COLO829 (cell line): ENCODE measurements around the gene ADGRA3.
A peak's percentile ranks its signal among the peaks of the same experiment; 100 is the strongest.
"Not testable (repeated sequence)": the region's sequence is repeated elsewhere in the genome, so short reads cannot be mapped to it uniquely, and the experiment has no call there.

Experiments used
- DNase-seq: peaks from one replicate; pipeline ENCODE4 v3.0.0; 2012; ENCODE audit warnings: low spot score

Gene ADGRA3

DNA sequence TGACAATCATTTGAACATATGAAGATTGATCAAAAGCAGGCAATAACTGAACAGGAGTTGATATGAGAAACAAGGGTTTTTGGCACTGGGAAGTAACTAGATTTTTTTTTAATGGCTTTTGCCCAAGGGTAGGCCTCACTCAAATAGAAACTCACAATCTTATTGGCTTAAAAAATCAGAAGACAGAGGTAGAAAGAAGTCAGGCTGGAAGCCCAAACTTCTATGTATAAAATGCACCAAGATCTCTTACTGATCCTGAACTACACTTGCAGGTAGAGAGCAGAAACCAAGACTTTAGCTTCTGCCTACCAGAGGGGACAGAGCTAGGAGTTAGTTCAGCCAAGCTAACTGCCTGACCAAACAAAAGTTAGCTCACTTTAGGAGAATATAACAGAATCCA lies 74.9 kb downstream of the ADGRA3 start:
- no peak for DNase-seq

DNA sequence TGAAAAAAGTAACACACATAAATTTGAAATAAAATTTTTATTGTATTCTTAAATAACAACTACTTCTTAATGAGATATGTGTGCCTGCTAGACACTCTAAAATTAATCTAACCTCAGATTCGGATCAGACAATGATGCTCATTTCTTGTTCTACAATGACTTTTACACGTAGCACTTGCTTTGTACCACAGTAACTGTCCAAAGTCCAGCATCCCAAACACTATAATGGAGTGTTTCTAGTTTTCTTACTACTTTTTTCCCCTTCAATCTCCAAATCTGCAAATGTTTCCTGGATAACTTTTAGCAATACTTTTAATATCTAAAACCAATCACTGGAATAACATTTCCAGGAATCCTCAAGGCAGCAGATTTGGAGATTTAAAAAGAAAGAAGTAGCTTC lies 75.9 kb downstream of the ADGRA3 start:
- DNase-seq, result no peak

- no peak for DNase-seq
These were observed 80.2 kb downstream of the ADGRA3 start for GRCh38 chr4:22435652-22436051.

DNA sequence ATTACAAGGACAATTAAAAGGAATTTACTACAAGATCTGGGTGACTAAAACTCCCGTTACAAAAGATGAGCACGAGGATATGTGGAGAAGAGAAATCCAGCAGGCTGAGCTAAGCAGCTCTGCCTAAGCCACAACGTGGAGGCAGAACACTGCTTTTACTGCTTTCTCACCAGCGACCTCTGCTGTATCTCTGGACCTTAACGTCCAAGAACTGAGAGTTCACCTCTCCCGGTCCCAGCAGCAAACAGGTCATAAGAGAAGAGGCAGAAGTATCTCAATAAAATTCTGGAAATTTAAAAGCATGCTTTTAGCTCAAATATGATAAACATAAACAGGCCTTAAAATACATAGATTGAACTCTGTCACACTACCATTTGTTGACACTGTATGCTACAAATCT lies 81.0 kb downstream of the ADGRA3 start:
- peak; percentile 5 for DNase-seq

GRCh38 chr4:22430626-22431025 lies 85.2 kb downstream of the ADGRA3 start:
- no peak for DNase-seq

DNA sequence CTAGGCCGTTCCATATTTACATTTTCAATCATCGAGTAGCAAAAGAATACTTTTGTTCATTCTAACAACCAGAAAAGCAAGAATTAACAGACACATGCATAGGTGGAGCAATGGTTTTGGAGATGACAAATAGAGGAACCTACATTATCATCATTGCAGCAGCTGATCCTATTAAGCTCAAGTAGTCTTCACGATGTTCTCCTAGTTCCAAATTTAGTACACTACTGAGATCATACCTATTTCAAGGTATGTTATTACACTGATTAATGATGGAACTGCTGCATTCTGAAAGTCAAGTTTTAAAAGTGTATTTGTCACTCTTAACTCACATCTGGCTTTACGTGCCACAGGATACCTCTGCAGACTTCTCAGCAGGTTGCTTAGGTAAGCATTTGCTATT lies 87.4 kb downstream of the ADGRA3 start:
- DNase-seq, result no peak

DNA sequence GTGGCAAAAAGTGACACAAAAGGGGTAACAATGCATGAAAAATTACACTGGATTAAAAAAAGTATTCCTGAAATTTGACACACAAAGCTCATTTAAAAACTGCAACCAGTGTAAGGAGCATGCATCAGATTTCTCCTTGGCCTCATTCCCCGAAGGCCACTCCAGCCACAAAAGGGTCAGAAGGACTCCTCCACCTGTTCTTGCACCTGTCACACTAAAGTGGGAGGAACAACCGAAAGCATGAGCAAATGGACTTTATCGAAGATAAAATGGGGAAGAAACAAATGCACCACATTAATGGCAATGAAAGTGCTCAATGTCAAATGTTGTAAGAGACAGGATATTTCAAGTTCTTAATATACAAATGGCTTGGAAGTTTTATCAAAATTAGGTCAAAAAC lies 88.2 kb downstream of the ADGRA3 start:
- DNase-seq, result no peak

GRCh38 chr4:22420291-22420690 lies 95.6 kb downstream of the ADGRA3 start:
- DNase-seq, result no peak

- DNase-seq, result no peak
These were observed 98.5 kb downstream of the ADGRA3 start for GRCh38 chr4:22417408-22417807.

DNA sequence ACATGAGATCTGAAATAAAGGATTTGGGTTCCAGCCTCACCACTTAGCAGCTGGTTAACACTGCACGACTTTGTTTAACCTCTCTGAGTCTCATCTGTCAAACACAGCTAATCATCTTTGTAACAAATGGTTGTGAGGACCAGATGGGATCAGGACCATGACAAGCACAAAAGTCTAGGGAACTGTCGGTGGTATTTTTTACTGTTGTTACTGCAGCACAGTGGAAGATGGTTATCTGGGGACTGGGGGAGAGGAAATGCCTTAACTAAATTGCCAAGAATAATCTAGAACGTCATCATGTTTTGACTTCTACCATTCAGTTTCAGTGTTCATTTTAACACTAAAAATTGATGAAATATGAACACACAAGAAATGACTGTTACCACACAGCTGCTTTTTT lies 99.5 kb downstream of the ADGRA3 start:
- no peak for DNase-seq

DNA sequence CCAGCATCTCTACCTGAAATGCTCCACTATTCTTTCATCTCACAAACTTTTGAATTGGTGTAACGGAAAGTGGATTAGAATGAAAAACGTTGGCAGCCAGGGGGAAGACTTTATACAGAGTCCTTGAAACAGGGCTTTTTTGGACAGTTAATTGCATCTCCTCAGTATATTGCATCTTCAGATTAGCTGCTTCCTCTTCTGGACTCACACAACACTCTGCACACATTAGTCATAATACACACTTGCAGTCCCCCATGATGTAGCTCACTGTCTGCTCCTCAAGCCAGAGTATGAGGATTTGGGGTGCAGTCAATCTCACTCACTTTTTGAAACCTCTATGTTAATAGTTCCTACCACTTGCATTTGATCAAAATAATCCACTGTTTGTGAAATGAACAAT lies 101.0 kb downstream of the ADGRA3 start:
- no peak for DNase-seq

GRCh38 chr4:22413471-22413870 lies 102.4 kb downstream of the ADGRA3 start:
- no peak for DNase-seq

- DNase-seq, result no peak
These were observed 103.9 kb downstream of the ADGRA3 start for GRCh38 chr4:22412013-22412412.

- no peak for DNase-seq
These were observed 105.1 kb downstream of the ADGRA3 start for GRCh38 chr4:22410645-22411247.

DNA sequence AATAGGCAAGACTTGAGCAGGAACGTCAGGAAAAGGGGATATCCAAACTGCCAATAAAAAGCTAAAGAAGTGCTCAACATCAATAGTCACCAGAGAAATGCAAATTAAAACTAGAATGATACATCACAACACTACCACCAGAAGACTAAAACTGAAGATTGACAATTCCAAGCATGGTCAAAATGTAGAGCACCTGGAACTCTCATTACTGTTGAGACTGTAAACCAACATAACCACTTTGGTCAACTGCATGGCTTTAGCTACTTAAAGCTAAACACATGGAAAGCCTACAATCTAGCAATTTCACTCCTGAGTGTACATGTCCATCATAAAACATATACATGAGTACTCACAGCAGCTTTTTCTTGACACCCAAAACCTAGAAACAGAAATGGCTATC lies 107.4 kb downstream of the ADGRA3 start:
- DNase-seq, result no peak

- no peak for DNase-seq
These were observed 108.5 kb downstream of the ADGRA3 start for GRCh38 chr4:22407361-22407760.

- no peak for DNase-seq
These were observed 117.2 kb downstream of the ADGRA3 start for GRCh38 chr4:22398671-22399070.

GRCh38 chr4:22391551-22391950 lies 124.3 kb downstream of the ADGRA3 start:
- DNase-seq, result no peak

GRCh38 chr4:22389240-22389870 lies 126.5 kb downstream of the ADGRA3 start:
- DNase-seq, result peak; percentile 16

DNA sequence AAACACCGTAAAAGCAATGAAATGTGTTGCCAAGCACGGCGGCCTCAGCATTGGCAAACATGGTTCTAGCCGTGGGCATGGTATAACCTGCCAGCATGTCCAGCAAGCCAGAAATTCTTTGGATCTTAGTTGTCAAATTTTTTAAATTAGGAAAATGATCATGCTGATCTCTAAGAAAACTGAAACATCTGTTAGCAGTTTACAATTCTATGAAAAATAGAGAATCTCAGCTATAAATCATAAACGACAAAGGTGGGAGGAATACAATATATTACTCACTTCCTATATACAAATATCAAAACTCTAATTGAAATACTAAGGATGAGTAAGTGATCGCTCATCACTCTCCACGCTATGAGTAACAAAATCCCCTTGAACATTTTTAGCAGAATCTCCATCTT lies 130.3 kb downstream of the ADGRA3 start:
- peak; percentile 30 for DNase-seq

DNA sequence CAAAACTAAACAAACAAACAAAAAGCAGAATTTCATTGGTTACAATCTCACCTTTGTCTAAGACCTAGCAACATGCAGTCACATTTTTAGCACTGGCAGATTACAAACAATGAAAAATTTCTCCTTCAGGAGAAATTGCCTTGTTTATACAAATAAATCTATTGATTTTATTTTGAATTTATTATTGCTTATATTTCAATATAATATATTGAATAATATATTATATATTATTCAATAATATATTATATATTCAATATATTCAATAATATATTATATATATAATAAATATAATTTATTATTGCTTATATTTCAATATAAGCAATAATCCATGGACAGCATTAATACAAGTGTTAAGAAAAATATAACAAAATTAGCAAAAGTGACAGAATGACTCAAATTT lies 131.7 kb downstream of the ADGRA3 start:
- DNase-seq, result no peak

DNA sequence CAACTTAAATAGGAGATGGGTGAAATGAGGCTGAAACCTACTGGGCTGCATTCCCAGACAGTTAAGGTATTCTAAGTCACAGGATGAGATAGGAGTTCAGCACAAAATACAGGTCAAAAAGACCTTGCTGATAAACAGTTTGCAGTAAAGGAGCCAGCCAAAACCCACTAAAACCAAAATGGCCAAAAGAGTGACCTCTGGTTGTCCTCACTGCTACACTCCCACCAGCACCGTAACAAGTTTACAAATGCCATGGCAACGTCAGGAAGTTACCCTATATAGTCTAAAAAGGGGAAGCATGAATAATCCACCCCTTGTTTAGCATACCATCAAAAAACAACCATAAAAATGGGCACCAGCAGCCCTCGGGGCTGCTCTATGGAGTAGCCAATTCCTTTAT lies 133.7 kb downstream of the ADGRA3 start:
- DNase-seq, result not testable (repeated sequence)

DNA sequence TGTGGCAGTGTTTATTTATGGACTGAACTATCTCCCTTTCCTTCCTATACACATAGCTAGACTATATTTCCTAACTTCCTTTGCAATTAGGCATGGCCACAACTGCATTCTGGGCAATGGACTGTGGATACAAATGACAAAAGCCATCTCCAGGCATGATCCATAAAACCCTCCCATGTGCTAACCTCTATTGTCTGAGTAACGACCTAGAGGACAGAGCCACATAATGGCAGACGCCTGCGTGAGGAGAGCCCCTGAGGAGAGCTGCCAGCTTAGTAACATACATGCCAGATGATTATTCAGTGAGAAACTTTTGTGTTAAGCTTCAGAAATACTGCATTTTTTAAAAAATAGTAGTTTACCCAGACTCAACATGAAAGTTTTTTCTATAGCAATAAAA lies 142.9 kb downstream of the ADGRA3 start:
- no peak for DNase-seq

- no peak for DNase-seq
These were observed 145.8 kb downstream of the ADGRA3 start for GRCh38 chr4:22369901-22370562.
